ENCODE results near the gene PKMYT1.
A peak's percentile ranks its signal among the peaks of the same experiment; 100 is the strongest.

The PKMYT1 gene

DNA sequence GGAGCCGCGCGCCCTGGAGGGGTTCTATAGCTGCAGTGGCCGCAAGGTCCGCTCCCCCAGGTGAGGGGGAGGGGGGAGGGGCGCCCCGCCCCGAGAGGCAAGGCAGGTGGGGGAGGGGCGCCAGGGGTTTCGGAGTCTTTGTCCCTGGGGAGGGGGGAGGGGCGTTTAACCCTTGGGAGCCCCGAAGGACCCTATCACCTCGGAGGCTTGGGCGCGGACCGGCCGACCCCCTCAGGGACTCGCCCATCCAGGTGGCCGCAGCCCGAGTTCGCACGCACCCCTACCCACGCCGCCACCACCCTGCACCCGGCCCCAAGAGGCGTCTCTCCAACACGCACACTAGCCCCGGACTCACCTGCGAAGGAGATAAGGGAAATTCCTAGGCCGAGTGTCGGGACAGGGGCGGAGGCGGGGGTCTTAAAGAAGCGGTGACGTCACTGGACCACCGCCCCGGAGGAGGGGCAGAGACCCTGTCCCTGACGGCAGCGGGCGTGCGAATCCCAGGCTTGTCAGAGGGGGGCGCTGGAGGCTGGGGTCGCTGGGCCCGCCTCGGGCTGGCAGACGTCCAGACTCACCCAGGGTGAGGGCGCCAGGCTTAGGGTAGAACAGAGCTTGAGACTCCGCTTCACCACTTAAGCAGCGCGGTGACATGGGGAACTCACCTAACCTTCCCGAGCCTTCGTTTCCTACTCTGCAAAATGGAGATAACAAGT, 37.7 kb upstream of the PKMYT1 start, which contains the start of gene CLDN6:
Gene CLDN6, minus strand, starts transcription at position 390 of the 713 bp plus-strand sequence. CDS start 2,162 bp downstream, outside the sequence.
- DNase-seq (ENCODE audit: low read depth) = no peak

GRCh38 chr16:3017344-3017743, 37.1 kb upstream of the PKMYT1 start:
- DNase-seq (ENCODE audit: low read depth) = no peak

- no peak for DNase-seq (ENCODE audit: low read depth)
Observed at GRCh38 chr16:3015865-3016521, 35.7 kb upstream of the PKMYT1 start.

- DNase-seq (ENCODE audit: low read depth) = no peak
Observed at GRCh38 chr16:3014971-3015370, 34.7 kb upstream of the PKMYT1 start.

DNA sequence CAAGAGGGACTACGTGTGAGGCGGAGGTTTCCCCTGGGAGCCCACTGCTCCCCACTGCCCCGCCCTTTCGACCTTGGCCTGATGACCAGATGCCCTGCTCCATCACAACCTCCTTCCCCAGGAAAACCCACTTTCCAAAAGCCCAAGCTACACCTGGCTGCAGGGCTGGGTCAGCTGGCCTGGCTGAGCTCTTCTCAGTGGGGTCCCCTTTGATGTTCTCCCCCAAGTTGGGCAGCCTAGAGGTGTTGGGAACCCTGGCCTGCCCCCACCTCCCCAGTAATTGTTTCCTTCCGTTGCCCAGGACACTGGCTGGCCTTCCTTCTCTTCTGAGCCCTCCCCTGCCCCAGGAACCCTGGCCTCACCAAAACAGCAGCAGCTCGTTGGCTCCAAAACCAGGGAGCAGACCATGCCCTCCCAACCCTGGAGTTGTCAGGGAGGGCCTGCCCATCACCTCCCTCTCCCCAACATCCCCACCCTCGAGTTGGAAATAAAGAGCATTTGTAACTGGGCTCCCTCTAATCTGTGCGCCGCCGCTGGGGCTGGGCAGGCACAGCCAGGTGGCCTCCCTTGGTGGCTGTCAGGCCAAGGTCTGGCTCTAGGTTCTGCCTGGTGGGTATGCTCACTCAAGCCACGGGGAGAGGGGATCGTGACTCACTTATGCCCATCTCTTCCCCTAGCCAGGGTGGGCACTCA, 33.9 kb upstream of the PKMYT1 start:
- no peak for DNase-seq (ENCODE audit: low read depth)

- no peak for DNase-seq (ENCODE audit: low read depth)
Observed at GRCh38 chr16:3013491-3013951, 33.3 kb upstream of the PKMYT1 start.

DNA sequence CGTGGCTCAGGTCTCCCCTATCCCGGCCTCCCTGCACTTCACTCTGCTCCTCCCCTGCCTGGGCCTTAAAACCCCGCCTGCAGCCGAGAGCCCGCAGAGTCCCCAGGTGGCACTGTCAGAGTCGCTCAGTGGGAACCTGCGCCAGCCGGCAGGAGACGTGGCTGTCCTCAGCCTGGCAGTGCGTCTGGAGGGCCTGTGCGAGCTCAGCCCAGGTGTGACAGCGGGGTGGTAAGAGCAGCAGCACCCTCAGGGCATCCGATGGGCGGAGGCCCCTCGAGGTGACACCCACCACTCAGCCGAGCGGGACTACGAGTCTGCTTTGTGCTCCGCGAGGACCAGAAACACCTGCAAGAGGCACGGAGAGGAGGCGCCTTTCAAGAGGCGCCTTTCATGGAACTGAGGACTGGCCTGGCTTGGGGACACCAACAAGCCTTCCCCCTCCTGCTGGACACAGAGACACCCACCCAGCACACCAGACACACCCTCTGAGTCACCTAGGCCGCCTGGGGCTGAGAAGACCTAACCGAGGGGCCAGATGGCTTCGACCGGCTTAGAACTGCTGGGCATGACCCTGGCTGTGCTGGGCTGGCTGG, 32.7 kb upstream of the PKMYT1 start, which contains the start of gene CLDN9:
Gene CLDN9, plus strand, starts transcription at position 96 of the 593 bp plus-strand sequence. Its CDS starts 440 bp downstream, at position 536.
- no peak for DNase-seq (ENCODE audit: low read depth)

DNA sequence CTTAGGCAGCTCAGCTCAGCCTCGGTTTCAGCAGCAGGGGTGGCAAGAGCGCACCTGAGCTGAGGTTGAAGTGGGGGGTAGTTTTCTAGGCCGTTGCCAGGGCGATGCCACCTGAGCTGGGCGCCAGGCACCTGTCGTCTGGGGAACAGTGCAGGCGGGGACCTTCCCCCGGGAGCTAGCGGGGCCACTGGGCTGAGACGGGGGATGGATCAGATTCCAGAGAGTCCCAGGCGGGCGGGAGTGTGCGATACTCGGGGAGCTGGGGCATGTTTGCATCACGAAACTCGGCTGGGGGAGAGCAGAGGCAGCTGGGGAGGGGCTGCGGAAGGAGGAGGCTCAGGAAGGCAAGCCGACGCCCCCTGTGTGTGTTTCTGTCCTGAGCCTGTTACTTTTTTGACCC, 32.0 kb upstream of the PKMYT1 start:
- DNase-seq (ENCODE audit: low read depth) = no peak

GRCh38 chr16:3010510-3010909, 30.3 kb upstream of the PKMYT1 start:
- DNase-seq (ENCODE audit: low read depth) = no peak

- DNase-seq (ENCODE audit: low read depth) = no peak
Observed at GRCh38 chr16:3009568-3010390, 29.5 kb upstream of the PKMYT1 start.

DNA sequence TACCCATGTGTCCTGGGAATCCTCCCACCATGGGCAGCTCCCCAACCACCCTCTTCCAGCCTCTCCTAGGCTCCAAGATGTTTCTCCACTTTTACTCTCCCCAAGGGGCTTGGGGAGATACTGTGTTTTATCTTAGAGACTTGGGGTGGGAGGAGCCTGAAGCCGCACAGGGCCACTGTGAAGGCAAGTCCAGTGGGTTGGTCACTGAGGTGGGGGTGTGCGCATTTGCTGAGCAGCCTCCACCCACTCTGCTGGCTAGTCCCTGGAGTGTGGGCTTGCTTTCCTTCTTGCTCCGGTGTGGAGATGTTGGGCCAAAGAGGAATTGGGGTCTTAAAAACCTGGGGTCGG, 28.4 kb upstream of the PKMYT1 start:
- DNase-seq (ENCODE audit: low read depth) = no peak

- DNase-seq (ENCODE audit: low read depth) = no peak
Observed at GRCh38 chr16:3007957-3008689, 27.9 kb upstream of the PKMYT1 start.

- DNase-seq (ENCODE audit: low read depth) = no peak
Observed at GRCh38 chr16:3007059-3007956, 27.1 kb upstream of the PKMYT1 start.

- DNase-seq (ENCODE audit: low read depth) = no peak
Observed at GRCh38 chr16:3004781-3005284, 24.6 kb upstream of the PKMYT1 start.

GRCh38 chr16:3004319-3004718, 24.1 kb upstream of the PKMYT1 start:
- no peak for DNase-seq (ENCODE audit: low read depth)

DNA sequence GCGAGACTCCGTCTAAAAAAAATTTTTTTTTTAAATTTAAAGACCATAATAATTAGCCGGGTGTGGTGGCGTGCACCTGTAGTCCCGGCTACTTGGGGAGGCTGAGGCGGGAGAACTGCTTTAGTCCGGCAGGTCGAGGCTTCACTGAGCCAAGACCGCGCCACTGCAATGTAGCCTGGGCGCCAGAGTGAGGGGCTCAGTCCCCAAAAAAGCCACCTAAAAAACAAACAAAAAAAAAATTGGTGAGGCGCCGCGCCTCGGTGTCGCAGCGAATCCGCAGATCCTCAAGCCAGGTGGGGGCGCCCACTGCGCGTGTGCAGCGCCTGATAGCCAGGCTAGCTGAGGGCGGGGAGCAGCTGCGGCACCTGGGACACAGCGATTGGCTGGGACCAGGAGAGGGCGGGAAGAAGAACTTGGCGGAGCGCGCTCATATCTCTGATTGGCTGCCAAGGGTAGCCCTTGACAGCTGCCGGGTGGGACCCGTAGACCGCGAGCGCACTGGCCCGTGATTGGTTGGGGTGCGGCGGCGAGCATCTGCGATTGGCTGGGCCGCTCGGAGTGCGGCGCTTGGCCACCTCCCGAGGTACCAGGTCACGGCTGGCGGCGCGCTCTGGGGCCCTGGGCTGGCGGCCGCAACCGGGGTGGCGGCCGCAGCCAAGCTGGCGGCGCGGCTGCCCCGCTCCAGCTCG, 23.5 kb upstream of the PKMYT1 start:
- DNase-seq (ENCODE audit: low read depth) = peak; percentile 97

- no peak for DNase-seq (ENCODE audit: low read depth)
Observed at GRCh38 chr16:3001316-3001715, 21.1 kb upstream of the PKMYT1 start.

DNA sequence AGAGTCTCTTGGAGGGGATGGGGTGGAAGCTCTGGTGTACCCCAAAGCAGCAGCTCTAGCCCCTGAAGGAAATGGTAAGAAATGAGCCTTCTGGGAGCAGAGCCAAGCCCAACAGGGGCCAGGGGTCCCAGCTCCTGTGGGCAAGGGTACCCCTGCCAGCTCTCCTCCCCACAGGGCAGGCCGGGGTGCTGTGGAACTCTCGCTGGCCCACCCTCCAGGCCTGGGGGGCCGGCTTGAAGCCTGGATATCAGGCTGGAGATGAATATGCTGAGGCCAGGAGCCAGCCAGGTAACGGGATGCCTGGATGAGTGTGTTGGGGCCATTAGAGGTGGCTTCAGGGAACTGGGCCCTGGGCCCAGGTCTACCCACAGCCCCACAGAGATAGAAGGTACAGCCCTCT, 20.3 kb upstream of the PKMYT1 start:
- no peak for DNase-seq (ENCODE audit: low read depth)

DNA sequence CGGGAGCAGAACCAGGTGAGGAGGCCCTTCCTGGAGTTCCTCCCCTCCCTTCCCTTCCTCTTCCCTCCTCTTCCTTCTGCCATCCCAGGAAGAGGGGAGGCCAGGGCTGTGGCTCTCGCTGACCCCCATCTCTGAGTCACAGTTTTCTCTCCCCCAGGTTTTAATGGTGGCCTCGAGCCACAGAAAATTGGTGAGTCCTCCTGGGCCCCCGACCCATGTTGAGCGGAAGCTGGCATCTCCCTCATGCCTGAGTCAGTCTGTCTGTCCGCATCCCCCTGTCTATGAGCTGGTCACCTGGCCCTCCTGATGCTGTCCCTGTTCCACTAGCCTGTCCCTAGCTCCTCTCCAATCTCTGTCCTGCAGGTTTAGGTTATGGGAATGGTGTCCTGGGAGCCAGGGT, 19.7 kb upstream of the PKMYT1 start:
- DNase-seq (ENCODE audit: low read depth) = no peak
